Hypothalamus (tissue), 51 donors: ENCODE data around the gene DOLPP1.

ENCODE experiments used
- DNase-seq, 51 donors: peaks; one replicate each; lab custom pipeline; 2025; lab: John Stamatoyannopoulos, UW

Gene DOLPP1

DNA sequence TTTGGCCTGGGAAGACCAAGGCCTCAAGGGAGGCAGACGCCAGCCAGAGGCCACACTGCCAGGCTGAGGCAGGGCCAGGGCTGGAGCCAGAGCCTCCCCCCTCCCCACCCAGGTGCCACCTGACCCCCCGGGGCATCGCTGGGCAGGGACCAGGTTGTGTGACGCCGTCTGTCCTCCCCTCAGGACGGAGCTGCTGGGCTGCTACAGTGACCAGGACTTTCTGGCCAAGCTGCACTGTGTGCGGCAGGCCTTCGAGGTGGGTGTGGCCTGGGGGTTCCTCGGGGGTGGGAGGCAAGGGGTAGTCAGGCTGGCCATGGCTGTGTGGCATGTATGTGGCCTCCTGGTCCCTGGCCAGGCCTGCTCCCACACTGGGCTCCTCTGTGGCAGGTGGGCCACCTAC is 17.9 kb upstream of the DOLPP1 start:
- no peak for DNase-seq

DNA sequence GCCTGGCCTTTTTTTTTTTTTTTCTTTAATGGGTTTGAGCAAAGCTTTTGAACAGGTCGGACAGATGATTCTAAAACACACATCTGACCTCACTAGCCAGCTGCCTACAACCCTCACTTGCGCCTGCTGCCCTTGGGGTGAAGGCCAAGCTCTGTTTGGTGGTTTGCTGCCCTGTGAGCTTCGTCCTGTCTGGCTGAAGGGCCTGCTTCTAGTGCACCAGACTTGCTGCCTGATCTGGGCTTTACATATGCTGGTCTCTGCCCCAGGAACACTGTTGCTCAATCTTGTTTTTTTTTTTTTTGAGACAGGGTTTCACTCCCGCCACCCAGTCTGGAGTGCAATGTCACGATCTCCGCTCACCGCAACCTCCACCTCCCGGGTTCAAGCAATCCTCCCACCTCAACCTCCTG is 16.4 kb upstream of the DOLPP1 start:
- no peak for DNase-seq

DNA sequence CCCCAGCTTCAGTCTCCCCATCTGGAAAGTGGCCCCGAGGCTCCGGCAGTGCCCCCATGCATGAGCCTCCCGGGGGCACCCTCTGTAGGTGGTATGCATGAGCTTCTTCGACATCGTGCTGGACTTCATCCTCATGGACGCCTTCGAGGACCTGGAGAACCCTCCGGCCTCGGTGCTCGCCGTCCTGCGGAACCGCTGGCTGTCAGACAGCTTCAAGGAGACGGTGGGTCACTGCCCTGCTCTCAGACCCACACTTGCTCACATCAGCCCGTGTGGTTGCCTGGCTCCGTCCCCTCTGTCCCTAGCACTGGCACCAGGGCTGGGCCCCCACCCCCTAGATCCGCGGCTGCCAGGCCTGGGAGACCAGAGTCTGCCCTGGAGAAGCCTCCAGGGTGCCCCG is 12.8 kb upstream of the DOLPP1 start:
- DNase-seq, result no peak

DNA sequence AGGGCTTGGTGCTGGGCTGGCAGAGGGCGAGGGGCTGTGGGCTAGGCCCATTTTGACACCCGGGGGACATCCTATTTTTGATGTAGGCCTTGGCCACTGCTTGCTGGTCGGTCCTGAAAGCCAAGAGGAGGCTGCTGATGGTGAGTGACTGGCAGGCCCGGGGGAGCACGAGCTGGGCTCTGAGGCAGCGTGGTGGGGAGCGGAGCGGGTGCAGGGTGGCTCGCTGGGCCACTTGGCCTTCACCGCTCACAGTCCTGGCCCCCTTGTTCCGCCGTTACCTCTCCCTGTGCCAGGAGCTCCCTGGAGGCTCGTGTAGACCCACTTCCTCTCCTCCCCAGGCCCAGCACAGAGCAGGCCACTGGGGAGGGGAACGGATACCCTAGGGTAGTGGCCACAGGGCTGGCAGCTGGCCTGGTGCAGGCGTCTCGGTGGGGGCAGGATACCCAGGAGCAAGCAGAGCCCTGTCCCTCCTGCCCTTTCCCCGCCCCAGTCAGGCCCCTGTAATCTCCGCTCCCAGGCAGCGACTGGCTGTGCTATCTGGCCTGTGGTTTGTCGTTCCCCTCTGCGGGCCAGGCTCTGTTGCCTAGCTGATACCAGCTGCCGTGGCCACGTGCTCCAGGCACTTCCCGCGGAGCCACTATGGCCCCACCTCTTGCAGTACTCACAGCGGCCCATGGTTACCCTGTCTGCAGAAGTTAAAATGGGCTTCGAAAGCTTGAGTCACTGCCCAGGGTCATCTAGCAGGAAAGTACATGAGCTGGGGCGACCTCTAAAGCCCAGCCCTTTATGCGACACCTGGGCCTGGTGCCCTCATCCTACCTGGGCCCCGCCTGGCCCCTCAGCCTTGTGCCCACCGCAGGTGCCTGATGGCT is 11.7 kb upstream of the DOLPP1 start:
- peak in 38 of 51 donors; percentile 2 to 58 (median 24) for DNase-seq

DNA sequence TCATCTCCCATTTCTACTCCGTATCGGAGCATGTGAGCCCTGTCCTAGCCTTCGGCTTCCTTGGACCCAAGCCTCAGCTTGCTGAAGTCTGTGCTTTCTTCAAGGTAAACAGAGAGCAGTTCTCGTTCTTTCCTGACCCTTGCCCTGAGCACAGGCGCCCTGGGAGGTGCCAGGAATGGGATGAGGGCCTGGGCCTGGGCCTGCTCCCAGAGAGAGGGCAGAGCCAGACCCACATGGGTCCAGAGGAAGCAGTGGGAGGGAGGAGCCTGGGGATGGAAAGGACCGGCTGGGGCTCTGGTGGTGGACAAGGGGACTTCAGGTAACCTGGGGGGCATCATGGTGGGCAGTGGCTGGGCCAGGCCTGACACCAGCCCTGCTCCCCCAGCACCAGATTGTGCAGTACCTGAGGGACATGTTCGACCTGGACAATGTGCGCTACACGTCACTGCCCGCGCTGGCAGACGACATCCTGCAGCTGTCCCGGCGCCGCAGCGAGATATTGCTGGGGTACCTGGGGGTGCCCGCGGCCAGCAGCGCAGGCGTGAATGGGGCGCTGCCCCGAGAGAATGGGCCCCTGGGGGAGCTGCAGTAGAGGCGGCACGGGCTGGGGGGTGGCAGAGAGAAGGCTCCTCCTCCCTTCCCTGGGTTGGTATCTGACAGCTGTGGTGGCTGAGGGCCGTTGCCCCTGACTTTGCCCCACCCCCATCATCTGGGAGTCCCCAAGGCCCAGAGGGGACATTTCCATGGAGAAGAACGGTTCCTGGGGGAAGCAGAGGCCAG is 10.9 kb upstream of the DOLPP1 start:
- no peak for DNase-seq

DNA sequence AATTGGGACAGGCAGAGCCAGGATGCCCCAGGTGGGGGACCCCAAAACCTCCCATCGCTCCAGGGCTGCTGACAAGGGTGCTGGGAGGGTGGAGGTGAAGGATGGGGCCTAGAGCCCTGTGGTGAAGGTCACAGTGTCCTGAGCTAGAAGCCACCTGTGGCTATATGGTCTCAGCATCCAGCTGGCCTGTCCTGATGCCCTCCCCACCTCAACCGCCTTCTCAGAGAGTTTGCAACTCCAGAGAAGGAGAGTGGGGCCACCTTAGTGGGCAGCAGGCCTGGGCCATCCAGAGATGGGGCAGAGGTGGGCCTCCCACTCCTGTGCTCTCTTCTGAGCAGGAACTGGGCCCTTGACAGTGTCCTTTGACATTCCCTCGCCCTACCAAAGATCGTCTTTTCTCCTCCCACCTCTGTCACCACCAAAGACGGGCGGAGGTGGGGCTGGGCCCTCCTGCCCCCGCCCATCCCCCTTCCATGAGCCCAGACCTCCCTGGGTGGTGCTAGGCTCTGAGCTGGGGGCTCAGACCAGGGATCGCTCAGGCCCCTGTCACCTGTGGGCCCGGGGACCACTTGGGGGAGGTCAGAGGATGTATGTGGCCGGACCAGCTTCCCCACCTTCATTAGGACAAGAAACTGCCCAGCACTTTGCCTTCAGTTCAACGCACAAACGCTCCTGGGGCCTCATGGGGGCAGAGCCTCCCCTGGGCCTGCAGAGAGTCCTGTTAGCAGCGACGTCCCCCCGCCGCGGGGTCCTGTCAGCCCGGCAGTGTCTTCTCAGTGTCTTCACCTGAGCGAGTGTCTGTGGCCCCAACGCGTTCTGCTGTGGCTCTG is 10.0 kb upstream of the DOLPP1 start:
- DNase-seq, result no peak

DNA sequence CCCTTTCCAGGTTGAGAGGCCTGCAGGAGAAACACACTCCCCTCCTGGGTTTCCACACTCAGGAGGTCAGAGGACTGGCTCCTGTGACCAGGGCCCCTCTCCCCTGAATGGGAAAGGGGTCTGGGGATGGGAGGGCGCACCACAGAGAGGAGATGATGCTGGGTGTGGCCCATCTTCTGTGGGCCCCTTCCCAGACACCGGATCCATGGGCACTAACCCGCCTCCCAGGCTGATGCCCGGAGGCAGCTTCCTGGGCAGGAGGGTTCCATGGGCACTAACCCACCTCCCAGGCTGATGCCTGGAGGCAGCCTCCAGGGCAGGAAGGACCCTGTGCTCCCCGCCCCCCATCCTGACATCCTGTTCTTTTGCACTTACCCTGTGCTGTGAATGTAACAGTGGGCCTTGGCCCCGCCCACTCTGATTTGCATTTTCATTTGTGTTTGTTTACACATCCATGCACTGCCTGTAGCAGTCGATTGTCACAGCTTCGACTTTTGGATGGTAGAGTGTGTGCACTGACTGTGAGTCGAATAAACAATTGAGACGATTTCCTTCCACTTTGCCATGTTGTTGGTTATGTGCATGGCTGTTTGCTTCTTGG is 9.3 kb upstream of the DOLPP1 start:
- DNase-seq, result no peak

DNA sequence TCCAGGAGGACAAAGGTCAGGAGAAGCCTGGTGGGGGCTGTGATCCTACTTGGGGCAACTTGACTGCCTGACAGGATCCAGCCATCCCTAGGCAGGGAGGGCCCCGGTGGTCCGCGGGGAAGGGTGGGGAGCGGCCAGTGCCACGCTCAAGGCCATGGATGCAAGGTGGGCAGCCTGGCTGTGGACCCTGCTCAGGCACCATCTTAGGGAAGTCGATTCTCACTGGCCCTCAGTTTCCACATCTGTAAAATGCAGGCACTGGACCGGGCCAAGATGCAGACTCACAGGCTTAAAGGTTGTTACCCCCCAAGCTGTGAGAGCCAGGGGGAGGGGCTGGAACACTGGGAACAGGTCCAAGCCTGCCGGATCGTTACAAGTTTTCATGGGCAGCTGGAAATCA is 8.7 kb upstream of the DOLPP1 start:
- DNase-seq, result no peak

DNA sequence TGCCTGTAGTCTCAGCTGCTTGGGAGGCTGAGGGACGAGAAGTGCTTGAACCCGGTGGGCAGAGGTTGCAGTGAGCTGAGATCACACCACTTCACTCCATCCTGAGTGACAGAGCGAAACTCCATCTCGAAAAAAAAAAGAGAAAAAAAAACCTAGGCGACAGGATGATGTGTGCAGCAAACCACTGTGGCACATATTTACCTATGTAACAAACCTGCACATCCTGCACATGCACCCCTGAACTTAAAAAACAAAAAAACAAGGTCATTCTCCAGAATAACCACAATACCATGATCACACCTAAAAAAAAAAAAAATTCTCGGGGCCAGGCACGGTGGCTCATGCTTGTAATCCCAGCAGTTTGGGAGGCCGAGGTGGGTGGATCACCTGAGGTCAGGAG is 7.5 kb upstream of the DOLPP1 start:
- no peak for DNase-seq

DNA sequence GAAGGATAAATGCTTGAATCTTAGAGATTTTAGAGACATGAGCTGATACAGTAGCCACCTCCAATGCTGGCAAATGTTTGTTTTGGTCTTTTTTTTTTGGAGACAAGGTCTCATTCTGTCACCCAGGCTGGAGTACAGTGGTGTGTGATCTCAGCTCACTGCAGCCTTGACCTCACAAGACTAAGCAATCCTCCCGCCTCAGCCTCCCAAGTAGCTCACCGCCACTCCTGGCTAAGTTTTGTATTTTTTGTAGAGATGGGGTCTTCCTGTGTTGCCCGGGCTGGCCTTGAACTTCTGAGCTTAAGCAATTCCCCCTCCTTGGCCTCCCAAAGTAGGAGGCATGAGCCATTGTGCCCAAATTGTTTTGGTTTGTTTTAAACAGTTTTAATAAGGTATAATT is 6.8 kb upstream of the DOLPP1 start:
- no peak for DNase-seq

DNA sequence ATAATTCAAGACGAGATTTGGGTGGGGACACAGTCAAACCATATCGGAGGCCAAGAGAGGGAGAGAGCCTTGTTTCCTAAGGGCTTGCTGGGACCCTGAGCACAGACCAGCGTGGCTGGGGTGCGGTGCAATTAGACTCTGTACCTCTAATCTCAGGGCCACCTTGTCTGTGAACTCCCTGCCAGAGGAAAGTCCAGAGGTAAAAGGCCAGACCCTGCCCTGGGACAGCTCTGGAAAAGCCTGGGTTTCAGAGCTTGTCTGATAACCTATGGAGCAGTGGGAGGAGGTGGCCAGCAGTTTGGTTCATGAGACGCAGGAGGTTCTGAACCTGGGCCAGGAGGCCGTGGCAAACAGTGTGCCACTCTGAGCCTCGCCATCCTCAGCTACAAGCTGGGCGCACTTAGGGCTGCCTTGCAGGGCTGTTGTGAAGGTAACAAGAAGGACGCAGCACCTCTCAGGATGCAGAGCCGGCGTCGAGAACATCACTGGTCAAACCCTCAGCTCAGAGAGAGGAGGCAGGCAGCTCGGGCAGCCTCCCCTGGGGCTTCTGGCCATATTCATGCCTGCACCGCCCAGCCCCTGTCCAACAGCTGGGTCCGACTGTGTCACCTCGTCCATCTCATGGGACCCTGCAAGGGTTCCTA is 4.8 kb upstream of the DOLPP1 start:
- no peak for DNase-seq

DNA sequence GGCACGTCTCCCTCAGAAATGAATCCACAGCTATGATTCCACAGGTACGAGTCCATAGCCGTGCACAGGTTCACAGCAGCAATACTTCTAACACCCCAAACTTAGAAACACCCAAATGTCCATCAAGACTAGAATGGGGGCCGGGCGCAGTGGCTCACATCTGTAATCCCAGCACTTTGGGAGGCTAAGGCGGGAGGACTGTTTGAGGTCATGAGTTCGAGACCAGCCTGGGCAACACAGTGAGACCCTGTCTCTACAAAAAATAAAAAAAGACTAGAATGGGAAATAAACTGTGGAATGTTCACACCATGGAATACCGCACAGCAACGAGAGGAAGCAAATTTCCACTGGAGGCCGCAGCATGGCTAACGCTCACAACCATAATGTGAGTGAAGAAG is 4.3 kb upstream of the DOLPP1 start:
- no peak for DNase-seq

DNA sequence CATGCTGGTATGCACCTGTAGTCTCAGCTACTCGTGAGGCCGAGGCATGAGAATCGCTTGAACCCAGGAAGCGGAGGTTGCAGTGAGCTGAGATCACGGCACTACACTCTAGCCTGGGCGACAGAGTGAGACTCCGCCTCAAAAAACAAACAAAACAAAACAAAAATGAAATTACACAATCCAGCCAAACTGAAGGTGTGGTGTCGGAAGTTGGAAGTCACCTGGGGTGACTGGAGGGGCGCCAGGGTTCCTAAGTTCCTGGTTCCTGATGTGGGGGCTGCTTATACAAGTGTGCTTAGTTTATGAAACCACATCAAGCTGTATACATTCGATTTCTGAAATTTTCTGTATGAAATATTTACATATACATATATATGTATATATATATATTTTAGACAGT is 3.7 kb upstream of the DOLPP1 start:
- no peak for DNase-seq

DNA sequence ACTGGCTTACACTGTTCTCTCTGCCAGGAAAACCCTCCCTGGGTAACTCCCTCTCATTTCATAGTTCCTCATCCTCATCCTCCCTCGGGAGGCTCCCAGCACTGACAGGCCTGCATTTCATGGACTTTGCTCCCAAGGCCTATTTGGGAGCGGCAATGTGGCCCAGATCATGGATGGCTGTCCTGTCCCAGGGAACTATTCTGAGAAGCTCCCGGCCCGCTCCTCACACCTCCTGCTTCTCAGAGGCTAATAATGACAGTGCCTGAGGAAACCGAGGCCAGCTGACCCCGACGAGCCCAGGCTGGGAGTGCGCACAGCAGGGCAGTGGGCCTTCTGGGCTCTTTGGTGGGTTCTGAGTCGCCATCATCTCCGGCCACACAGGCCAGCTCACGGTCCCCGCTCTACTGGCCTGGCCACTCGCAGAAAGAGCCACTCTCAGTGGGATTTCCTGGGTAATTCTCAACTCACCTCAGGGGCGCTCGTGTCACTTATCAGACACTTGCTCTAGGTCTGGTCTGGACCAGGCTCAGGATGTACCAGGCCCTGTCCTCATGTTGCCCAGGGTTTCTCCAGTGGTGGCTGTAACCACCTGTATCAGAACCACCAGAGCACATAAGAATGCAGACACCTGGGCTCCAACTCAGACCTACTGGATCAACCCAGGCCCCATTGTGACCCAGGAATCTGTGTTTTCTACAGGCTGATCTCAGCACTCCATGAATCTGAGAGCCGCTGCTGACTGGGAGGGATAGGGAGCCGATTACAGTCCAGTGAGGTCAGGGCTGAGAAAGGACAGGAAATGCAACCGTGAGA is 2.0 kb upstream of the DOLPP1 start:
- no peak for DNase-seq

DNA sequence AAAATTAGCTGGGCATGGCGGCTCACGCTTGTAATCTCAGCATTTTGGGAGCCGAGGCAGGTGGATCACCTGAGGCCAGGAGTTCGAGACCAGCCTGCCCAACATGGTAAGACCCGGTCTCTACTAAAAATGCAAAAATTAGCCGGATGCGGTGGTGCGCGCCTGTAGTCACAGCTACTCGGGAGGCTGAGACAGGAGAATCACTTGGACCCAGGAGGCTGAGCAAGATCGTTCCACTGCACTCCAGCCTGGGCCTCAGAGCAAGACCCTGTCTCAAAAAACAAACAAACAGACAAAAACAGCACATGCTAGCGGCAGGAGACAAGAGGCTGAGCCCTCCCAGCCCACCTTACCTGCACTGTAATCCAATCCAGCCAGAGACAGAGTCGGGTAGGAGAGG is 1.1 kb upstream of the DOLPP1 start:
- no peak for DNase-seq

DNA sequence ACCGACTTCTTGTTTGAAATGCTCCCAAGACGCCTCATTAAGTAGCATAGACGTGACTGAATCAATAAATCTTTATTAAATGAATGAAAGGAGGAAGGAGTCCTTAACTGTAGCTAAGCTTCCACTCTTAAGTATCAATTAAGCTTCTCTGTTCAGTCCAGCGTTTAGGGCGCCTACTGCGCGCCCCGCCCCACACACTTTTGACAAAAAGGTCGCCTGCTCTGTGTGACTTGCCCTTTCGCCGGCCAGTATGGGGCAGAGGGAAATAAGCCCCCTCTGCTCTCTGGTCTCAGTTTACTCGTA is 662 bp upstream of the DOLPP1 start:
- DNase-seq, result no peak

DNA sequence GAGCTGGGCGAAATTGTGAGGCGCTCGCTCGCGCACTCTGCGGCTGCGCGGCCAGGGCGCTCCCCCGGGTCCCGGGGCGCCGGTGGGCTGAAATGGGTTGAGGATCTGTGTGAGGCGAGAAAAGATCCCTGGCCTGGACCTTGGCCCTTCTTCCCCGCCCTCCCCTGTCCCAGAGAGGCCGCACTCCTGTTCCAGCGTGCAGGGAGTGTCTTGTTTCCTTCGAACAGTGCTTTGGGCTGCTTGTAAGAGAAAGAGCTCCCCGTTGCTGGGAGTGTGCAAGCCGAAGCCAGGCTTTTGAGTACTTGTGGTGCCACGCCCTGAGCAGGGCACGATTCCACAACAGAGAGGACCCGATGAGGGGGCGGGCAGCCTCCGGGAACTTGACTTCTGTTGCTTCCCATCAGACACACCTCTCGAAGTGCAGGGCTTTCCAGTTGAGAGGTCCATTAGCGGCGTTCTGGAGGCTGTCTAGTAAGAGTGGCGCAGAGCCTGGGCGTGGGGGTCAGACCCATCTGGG is 535 bp downstream of the DOLPP1 start:
- peak in 6 of 51 donors; percentile 33 to 62 (median 50) for DNase-seq

DNA sequence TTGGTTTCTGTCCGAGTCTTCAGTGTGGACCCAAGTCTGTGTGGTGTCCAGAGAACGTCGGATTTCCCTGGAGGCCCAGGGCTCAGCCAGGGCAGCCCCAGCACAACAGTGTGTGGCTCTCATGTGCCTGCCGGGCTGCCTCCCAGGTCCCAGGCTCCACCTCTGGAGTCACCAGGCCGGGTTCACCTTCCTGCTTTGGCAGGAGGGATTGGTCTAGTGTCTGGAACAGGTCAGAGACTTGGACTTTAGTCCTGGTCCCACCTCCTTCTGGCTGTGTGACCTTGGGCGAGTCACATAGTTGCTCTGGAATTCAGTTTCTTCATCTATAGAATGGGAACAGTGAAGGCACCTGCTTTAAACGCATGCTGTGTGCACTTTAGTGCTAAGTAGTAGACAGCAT is 3.2 kb downstream of the DOLPP1 start:
- no peak for DNase-seq

DNA sequence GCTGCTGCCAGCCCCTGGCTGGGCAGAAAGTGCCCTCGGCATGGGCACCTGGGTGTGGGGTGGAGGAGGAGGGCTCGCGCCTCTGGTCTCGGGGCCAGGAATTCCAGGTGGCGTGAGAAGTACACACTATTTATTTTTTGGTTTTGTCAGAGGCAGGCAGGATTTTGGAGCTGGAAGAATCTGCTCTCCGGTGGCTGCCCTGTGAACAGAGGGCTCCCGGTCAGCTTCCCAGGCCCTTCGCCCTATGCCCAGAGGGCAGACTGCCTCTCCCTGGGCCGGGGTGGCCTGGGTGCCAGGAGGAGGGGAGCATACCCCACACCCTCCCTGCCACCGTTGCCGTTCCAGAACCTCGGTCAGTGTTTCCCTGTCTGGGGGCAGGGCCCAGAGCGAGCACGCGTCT is 8.3 kb downstream of the DOLPP1 start:
- no peak for DNase-seq
